NT2/D1 (cell line): Measurements from ENCODE around the gene LRRC49.
"Not testable (repeated sequence)": the region's sequence is repeated elsewhere in the genome, so short reads cannot be mapped to it uniquely, and the experiment has no call there.

Experiments used
- SUZ12 ChIP-seq: IDR thresholded peaks from 2 replicates; pipeline ENCODE4 v1.6.1; 2011; ENCODE audit not compliant: insufficient read length, insufficient read depth; ENCODE audit errors: extremely low read depth
- YY1 ChIP-seq: IDR thresholded peaks from 2 replicates; pipeline ENCODE4 v1.6.1; 2011; ENCODE audit not compliant: insufficient read length, insufficient read depth
- ZNF274 ChIP-seq: IDR thresholded peaks from 2 replicates; pipeline ENCODE4 v1.6.1; 2011; ENCODE audit warnings: mild to moderate bottlenecking, low read depth, low read length

- TF ChIP-seq SUZ12, YY1, ZNF274: not testable (repeated sequence)
These were observed 34.3 kb downstream of the LRRC49 start for GRCh38 chr15:70926914-70927313.
